HG03196 (cell line): ENCODE measurements around the gene ITFG2.

Source experiments
- ATAC-seq: cut with Tn5 transposase; IDR thresholded peaks from one replicate; pipeline ENCODE4 v1.9.1; 2021; ENCODE audit not compliant: unreplicated experiment

The ITFG2 gene

DNA sequence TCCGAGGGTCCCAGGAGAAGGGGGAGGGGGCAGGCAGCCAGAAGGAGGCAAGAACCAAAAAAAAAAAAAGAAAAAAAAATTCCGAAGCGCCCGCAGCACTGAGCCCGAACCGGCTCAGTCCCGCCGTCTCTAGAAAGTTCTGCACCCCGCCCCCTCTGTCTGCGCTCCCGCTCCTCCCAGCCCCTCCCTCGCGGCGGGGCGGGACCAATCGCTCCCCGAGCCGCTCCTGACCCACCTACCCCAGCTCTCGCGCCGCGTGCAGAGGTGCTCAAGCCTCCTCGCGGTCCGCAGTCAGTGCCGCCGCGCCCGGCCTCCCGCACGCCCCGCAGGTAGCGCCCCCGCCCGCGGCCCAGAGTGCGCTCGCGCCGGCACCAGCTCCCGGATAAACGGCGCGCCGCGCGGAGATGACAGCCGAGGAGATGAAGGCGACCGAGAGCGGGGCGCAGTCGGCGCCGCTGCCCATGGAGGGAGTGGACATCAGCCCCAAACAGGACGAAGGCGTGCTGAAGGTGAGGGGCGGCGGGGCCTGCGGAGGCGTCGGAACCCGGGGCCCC lies 17.7 kb upstream of the ITFG2 start, which contains the start of gene FKBP4:
Gene FKBP4 (plus strand): TSS at position 235 of the 554 bp plus-strand sequence. CDS start 170 bp downstream, at position 405.
- peak; percentile 76 for ATAC-seq

DNA sequence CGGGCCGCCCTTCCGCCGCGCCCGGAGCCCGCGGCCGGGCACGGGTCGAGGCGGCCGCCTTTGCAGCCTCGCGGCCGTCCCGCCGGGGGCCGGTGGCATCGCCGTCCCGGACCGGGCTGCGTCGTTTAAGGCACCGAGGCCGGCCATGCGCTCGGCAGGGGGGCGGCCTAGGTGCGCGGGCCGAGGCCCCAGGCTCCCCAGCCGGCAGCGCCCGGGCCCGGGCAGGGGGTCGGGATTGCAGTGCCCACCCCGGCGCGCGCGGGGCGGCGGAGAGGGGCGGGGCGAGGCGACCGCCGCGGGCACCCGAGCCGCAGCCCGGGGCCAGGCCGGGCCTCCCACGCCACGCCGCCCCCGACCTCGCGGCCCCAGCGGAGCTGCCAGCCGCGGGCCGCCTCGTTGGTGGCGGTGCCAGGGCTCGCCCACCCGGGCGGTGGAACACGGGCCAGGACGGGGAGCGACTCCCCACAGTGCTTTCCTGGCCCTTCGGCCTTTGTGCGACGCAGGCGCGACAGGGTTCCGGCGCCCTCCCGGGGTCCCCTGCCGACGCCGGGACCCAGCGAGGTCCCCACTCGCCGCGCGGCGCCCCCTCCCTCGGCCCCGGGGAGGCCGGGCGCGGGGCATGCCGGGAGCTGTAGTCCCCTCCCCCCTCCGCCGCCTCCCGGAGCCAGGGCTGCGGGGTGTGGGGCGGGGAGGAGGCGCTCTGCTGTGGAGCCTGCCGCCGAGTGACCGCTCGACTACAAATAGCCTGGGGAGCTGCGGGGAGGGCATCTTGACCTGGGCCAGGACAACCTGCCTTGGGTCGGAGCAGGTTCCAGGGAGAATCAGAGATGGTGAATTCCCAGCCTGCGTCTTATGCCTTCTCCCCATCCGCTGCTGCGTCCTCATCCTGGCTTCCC lies 16.9 kb upstream of the ITFG2 start:
- ATAC-seq: peak; percentile 73

DNA sequence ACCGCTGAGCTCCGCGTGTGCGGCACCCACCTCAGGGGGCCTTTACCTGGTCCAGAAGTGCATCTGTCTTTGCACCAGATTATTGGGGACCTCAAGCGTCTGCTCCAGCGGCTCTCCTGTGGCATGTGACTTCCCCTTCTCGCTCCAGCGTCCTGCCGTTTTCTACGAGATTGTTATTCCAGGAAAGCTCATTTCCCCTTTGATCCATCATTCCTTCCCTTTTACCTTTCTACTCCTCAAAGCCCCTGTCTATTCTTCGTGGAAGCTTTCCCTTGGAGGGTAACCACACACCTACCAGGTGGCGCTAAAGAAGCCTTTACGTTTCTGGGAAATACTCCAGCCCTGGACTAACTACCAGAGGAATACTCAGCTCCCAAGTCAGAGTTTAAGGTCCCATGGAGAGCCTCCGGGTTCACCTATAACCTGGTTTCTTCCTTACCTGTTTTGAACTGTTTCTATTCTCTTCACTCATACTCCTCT lies 16.2 kb upstream of the ITFG2 start:
- ATAC-seq: no peak

- ATAC-seq: no peak
These were observed 14.6 kb upstream of the ITFG2 start for GRCh38 chr12:2797721-2798418.

- ATAC-seq: no peak
These were observed 12.4 kb upstream of the ITFG2 start for GRCh38 chr12:2800046-2800570.

DNA sequence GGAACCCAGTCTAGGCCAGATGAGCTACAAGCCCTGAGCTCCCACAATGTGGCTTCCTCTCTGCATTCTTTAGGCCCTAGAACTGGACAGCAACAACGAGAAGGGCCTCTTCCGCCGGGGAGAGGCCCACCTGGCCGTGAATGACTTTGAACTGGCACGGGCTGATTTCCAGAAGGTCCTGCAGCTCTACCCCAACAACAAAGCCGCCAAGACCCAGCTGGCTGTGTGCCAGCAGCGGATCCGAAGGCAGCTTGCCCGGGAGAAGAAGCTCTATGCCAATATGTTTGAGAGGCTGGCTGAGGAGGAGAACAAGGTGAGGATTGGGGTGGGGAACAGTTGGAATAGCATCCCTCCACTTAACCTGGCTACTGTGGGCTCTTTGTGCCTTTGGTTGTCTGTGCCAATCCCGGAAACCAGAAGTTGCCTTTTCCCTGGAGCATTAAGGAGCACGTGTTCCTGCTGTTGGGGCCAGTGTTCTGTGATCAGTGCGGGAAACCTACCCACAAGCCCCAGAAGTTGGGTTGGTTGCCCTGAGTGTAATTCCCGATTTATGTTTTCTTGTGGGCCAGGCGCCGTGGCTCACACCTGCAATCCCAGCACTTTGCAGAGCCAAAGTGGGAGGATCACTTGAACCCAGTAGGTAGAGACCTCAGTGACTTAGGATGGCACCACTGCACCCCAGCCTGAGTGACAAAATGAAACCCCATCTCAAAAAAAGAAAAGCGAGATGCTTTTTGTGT lies 11.3 kb upstream of the ITFG2 start:
- no peak for ATAC-seq

DNA sequence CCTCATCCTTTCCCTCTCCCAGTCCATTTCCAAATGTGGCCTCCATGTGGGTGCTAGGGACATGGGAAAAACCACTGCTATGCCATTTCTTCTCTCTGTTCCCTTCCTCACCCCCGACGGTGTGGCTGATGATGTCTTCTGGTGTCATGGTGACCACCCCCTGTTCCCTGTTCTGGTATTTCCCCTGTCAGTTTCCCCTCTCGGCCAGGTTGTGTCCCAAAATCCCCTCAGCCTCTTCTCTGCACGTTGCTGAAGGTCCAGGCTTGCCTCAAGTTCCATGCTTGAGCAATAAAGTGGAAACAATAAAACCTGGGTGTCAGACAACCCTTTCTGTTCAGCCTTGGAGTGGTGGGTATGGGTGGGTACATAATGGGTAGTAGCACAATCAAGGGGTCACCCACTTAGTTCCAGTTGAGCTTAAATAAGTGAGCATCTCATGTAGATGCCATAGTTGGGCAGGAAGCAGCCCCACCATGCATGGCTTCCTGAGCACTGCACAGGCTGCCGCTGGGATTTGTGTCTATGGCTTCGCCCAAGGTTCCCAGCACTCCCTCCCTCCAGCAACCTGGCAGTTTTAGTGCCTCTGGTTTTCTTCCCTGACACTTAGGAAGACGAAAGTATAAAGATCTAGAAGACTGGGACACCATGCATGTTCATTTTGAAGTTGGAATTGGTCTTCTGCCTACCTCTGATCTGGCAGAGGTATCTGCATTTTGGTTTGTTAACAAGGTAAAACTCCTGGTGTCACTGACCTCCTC lies 8.7 kb upstream of the ITFG2 start:
- ATAC-seq: no peak

- ATAC-seq: no peak
These were observed 7.9 kb upstream of the ITFG2 start for GRCh38 chr12:2804393-2805142.

- no peak for ATAC-seq
These were observed 7.3 kb upstream of the ITFG2 start for GRCh38 chr12:2805143-2805520.

- ATAC-seq: no peak
These were observed 5.8 kb upstream of the ITFG2 start for GRCh38 chr12:2806700-2807099.

- no peak for ATAC-seq
These were observed 667 bp upstream of the ITFG2 start for GRCh38 chr12:2811801-2812200.

GRCh38 chr12:2813214-2814185 lies 1.0 kb downstream of the ITFG2 start:
- ATAC-seq: peak; percentile 32

GRCh38 chr12:2819810-2820209 lies 7.3 kb downstream of the ITFG2 start:
- no peak for ATAC-seq

- ATAC-seq: no peak
These were observed 8.0 kb downstream of the ITFG2 start for GRCh38 chr12:2820432-2820831.

DNA sequence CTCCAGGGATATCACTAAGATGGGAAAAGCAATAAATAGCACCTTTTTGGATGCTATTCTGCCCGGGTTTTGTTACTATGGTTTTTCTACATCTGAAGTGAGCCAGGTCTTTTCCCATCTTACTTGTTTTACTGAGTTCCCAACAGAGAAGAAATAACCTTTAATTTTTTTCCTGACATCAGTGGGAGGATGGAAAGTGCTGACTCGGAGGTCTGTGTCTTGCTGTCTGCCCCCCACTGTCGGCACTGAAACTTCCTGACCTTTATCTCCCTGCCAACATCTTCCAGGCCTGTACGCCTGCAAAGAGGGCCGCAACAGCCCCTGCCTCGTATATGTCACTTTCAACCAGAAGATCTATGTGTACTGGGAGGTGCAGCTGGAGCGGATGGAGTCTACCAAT lies 11.0 kb downstream of the ITFG2 start:
- ATAC-seq: no peak

DNA sequence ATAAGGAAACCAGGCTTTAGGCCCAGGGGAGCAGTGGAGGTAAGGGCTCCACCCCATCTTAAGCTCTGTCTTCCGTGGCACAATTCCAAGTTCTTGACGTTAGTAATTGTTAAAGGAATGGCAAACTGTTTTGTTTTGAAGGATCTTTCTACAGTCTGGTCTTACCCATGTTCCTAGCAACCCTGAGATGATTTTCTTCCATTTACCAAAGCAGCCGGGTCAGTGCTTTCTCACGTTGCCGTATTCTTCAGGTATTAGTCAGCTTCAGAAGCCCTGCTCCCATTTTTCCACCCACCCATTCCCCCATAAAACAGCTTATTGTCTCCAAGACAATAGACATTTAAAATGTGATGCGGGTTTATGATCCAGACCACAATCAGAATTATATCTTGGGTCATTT lies 12.1 kb downstream of the ITFG2 start:
- no peak for ATAC-seq

DNA sequence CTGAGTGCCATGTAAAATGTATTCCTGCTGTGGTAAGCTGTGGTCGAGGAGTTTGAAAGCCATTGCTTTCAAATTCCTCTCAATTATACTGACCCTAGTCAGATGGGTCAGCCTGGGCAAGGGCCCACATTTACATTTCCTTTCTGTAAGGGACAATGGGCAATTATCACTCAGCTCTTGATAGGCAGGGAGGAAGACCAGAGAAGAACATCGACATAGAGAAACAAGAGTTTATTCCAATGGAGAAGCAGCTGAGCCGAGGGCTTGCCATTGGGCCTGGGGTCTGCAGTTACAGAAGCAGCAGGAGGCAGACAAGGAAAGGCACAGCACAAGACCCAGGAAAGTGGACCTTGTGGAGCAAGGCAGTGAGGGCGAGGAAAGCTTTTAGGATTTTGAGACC lies 12.7 kb downstream of the ITFG2 start:
- ATAC-seq: no peak

DNA sequence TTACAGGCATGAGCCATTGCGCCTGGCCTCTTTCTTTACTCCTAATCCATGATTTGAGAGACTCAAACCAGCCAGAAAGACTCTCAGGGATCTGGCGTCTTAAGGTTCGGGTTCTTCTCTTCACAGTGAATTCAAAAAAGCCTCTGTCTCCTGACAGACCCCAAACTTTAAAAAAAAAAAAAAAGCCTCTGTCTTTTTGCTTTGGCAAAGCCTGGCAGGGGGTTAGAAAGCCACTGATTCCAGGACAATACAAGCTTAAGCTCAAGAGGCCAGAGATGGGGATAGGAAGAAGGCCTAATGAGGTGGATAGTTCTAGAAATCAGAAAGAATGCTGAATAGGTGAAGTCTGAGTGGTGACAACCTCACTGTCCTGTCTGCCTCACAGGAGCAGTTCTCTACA lies 13.6 kb downstream of the ITFG2 start:
- no peak for ATAC-seq
